GM10266 (cell line): ENCODE data around the gene ACADL.

Experiments used
- DNase-seq: peaks from one replicate; pipeline ENCODE4 v3.0.0; 2012; ENCODE audit errors: extremely low spot score
- TF ChIP-seq, protein P1 (sequence below): IDR thresholded peaks from 2 replicates; pipeline ENCODE4 v1.5.1; 2012; ENCODE audit warnings: mild to moderate bottlenecking, low read depth; ENCODE audit not compliant: control insufficient read depth, insufficient read depth; ENCODE audit errors: missing control alignments

Gene ACADL

DNA sequence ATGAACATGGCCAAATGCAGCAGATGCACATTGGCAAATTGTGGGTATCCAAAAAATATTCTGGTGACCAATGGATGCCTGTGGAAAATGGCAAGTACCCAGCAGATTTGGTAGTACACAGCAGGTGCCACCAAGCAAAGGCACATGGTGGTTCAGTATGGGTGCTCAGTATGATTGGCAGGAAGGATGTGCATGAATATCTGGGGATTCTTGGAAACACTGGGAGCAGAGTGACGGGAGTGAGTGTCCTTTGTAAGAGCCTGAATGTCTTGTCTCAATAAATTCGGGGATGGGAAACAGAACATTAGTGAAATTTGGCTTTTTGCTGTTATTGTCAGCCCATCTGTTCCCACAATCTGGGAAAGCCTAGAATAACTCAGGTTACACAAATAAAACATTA lies 36.8 kb upstream of the ACADL start:
- TF ChIP-seq, protein P1, sequence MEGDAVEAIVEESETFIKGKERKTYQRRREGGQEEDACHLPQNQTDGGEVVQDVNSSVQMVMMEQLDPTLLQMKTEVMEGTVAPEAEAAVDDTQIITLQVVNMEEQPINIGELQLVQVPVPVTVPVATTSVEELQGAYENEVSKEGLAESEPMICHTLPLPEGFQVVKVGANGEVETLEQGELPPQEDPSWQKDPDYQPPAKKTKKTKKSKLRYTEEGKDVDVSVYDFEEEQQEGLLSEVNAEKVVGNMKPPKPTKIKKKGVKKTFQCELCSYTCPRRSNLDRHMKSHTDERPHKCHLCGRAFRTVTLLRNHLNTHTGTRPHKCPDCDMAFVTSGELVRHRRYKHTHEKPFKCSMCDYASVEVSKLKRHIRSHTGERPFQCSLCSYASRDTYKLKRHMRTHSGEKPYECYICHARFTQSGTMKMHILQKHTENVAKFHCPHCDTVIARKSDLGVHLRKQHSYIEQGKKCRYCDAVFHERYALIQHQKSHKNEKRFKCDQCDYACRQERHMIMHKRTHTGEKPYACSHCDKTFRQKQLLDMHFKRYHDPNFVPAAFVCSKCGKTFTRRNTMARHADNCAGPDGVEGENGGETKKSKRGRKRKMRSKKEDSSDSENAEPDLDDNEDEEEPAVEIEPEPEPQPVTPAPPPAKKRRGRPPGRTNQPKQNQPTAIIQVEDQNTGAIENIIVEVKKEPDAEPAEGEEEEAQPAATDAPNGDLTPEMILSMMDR: no peak
- no peak for DNase-seq

DNA sequence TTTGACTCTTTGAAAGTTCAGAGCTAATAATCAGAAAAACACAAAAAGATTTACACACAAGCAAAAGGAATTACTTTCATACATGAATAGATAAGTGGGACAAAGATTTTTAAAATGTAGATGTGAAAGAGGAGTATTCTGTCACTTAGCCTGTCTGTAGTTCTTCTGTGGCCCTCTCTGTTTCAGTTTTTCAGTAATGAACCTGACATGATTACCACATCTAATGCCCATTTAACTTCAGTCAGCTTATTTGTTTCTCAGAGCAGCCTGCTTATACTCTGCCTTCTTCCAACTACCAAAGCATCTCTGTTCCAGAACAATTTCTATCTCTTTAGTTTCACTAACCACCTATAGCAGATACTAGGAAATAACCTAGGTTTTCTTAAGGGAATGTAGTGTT lies 34.4 kb upstream of the ACADL start:
- DNase-seq: no peak
- TF ChIP-seq, protein P1: no peak

DNA sequence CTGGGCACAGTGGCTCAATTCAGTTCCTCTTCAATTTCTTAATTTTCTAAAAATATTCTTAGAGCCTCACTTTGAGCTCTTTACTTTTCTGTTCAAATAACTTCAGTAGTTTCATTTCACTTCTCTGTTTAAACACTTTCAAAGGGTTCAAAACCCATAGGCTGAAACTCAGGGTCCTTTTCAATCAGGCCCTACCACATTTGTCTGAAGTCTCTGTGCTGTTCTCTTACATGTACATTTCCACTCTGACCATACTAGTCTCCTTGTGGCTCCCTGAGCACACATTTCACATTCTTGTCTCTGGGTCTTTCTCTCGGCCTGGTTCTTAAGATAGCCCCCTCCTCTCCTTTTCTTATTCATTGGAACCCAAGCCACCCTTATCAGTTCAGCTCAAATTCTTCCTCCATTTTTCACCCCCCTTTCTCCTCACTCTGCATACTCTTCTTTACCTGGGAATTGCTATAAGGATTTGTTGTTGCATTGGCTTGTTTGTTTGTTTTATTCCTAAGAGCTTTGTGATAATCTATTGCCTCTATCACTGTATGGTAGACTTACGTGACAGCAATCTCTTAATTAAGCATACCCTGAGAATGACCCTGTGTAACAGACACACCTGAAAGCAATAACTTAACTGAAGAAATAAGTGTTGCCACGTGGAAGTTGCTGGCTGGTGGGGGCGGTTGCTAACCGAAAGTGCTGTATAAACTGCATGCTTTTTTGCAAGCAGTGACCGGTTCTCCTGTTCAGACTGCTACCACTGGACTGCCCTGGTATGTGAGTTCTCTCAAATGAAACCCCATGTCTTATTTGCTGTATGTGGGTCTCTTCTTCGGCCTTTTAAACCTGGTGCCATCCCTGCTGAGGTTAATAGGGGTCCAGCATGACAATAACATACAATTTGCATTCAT lies 27.7 kb upstream of the ACADL start:
- TF ChIP-seq, protein P1: no peak
- no peak for DNase-seq

DNA sequence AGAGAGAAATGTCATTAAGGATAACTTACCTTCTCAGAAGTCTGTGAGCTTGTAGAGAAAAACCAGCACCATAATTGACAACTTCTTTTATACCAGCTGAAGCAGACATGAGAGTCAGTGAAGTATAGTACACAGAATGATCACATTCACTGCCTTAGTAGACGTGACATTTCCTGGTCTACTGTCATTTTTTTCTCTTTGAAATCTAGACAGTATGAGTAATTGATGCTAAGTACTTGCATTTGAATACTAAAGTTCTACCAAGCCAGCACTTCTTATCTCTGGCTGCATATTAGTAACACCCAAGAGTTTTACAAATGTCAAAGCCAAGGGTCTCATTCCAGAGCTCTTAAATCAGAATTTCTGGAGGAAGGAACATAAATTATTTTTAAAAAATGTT lies 25.4 kb upstream of the ACADL start:
- no peak for DNase-seq
- TF ChIP-seq, protein P1: no peak

DNA sequence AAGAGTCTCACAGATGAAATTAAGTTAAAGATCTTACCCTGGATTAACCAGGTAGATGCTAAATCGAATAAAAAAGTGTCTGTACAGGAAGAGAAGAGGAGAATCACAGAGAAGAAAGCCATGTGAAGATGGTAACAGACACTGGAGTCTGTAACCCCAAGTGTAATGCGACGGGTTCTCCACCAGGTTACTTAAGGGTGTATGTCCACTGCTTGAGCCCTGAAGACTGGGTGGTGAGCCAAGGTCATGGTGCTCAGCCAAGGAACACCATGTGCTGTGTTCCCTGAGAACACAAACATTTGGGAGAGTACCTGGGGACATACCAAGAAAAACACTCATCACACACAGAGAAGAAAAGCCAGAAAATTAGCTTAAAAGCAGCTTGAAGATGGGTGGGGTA lies 8.2 kb upstream of the ACADL start:
- no peak for DNase-seq
- TF ChIP-seq, protein P1: no peak

DNA sequence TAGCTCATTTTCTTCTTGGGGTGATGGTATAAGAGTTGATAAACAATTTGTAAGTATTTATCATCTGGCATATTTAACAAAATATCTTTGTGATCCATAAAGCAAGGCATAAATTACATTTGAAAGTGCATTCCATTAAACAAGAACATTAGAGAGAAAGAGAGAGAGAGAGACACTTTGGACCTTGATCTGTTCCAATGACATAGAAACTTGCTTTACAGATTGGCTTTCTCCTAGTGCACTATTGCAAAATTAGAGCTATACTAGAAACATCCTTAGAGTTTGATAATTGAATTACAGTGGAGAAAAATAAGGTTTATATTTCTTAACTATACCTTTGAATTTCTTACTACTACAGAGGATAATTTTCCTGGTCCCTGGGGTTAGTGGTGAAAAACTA lies 5.7 kb upstream of the ACADL start:
- DNase-seq: no peak
- TF ChIP-seq, protein P1: no peak

DNA sequence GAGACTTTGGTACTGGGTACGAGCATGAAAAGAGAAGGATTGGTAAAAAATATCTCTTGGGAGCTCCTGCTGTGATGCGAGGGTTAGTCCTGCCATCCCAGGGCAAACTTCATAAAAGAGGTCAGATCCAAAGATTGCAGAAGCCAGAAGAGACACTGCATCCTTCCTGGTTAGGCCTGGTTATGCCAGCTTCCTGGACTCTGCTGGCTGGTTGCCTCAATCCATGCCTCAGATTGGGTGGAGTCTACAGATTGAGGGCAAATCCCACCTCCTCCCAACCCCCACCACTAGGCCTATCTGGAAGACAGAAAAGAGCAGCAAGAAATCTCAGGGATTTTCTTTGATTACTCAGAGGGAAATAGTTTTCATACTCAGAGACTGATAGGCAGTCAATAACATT lies 5.3 kb upstream of the ACADL start:
- DNase-seq: no peak
- TF ChIP-seq, protein P1: no peak
